HepG2 (cell line): ENCODE results near the gene SV2A. TPM values are rescaled to one million over a fixed set of nuclear protein-coding genes. Genes with fewer than 3 reads are reported as not detected.

Source experiments
- ATAC-seq: fragments of 200-7000 bp; cut with Tn5 transposase; 3 replicates; pipeline ENCODE4 v1.9.1; 2020; ENCODE audit warnings: mild to moderate bottlenecking, moderate library complexity
- BruUV-seq: library from RNA; stranded (reverse); fragments of 400-500 nt; replicated peaks from 2 replicates; lab custom pipeline; 2021; lab: Mats Ljungman, UMichigan
- CTCF ChIA-PET: fragments of 300-600 bp; formaldehyde crosslinking; extraction: SDS; loops from one replicate; lab custom pipeline; 2021; ENCODE audit warnings: low total read pairs, inconsistent platforms, low intra/inter-chr PET ratio; lab: Yijun Ruan, JAX
- POLR2A ChIA-PET: fragments of 350-600 bp; sonication (Branson Sonifier 250); formaldehyde crosslinking; loops from one replicate; lab custom pipeline; 2020; ENCODE audit warnings: antibody characterized with exemption, inconsistent platforms; lab: Yijun Ruan, JAX
- DNase-seq: peaks from one replicate; pipeline ENCODE4 v3.0.0-alpha.2; 2015; ENCODE audit warnings: low spot score
- FAIRE-seq: peaks from 3 replicates; lab custom pipeline; 2011; peaks lifted over from hg19 to GRCh38; lab: Jason Lieb, UNC
- H2AFZ ChIP-seq: one replicate; pipeline ENCODE4 v1.6.1; 2011; ENCODE audit warnings: low read length, inconsistent platforms
- H3K27ac ChIP-seq: fragments of 300-600 bp; 3 replicates; pipeline ENCODE4 v1.8.0; 2011; ENCODE audit warnings: mixed run types, mild to moderate bottlenecking, mixed read lengths, low read length, inconsistent platforms; ENCODE audit not compliant: insufficient read depth; ENCODE audit errors: extremely low read length
- H3K27me3 ChIP-seq, 2 experiments: fragments of 200-600 bp in 1 of 2; 2 replicates in 1 of 2; 3 replicates in 1 of 2; pipeline versions ENCODE4 v1.6.0 to v1.8.0; 2011; ENCODE audit warnings: low read length in 2 of 2, mild to moderate bottlenecking in 2 of 2, moderate library complexity in 2 of 2, inconsistent platforms in 1 of 2; ENCODE audit not compliant: insufficient read depth in 2 of 2, control insufficient read depth in 1 of 2
- H3K36me3 ChIP-seq, 2 experiments: fragments of 200-600 bp in 1 of 2; replicated peaks in 1 of 2; 2 replicates in 1 of 2; 3 replicates in 1 of 2; pipeline versions ENCODE4 v1.5.1 to v1.8.0; 2011; ENCODE audit warnings: low read length in 2 of 2, inconsistent platforms in 1 of 2; ENCODE audit not compliant: insufficient read depth in 2 of 2, control insufficient read depth in 1 of 2
- H3K4me1 ChIP-seq: 2 replicates; pipeline ENCODE4 v1.5.1; 2012; ENCODE audit warnings: low read length, inconsistent platforms; ENCODE audit not compliant: insufficient read depth
- H3K4me2 ChIP-seq: 2 replicates; pipeline ENCODE4 v1.6.0; 2011; ENCODE audit warnings: low read depth, low read length, inconsistent platforms
- H3K4me3 ChIP-seq, 3 experiments: fragments of 200-600 bp in 1 of 3; sonication (generic), shearing (Covaris generic) in 1 of 3; replicated peaks in 1 of 3; 2 replicates each; pipeline ENCODE4 v1.5.1; 2011 to 2016; ENCODE audit warnings: low read length in 3 of 3, inconsistent platforms in 2 of 3, low read depth in 2 of 3, mild to moderate bottlenecking in 2 of 3, control low read depth in 1 of 3, mixed read lengths in 1 of 3; ENCODE audit not compliant: insufficient read depth in 1 of 3
- H3K79me2 ChIP-seq: one replicate; pipeline ENCODE4 v1.6.1; 2011; ENCODE audit warnings: low read length, inconsistent platforms; ENCODE audit not compliant: insufficient read depth
- H3K9ac ChIP-seq: 2 replicates; pipeline ENCODE4 v1.6.0; 2011; ENCODE audit warnings: mild to moderate bottlenecking, low read depth, low read length, inconsistent platforms; ENCODE audit not compliant: insufficient read depth
- H3K9me3 ChIP-seq: 2 replicates; pipeline ENCODE4 v1.5.1; 2012; ENCODE audit warnings: mild to moderate bottlenecking, low read length
- H4K20me1 ChIP-seq: 2 replicates; pipeline ENCODE4 v1.6.0; 2011; ENCODE audit warnings: inconsistent platforms, mild to moderate bottlenecking, low read length, moderate library complexity; ENCODE audit not compliant: insufficient read depth
- ADNP ChIP-seq: sonication (generic); formaldehyde crosslinking; IDR thresholded peaks from 2 replicates; pipeline ENCODE4 v1.4.0; 2020; ENCODE audit warnings: missing genetic modification reagents
- CENPBD1 ChIP-seq: sonication (generic); formaldehyde crosslinking; IDR thresholded peaks from 2 replicates; pipeline ENCODE4 v1.8.0; 2022; ENCODE audit warnings: missing genetic modification reagents, low read depth, mild to moderate bottlenecking, borderline replicate concordance
- ELF1 ChIP-seq: sonication (generic); formaldehyde crosslinking; IDR thresholded peaks from 2 replicates; pipeline ENCODE4 v1.4.0; 2020; ENCODE audit warnings: missing genetic modification reagents
- ETV5 ChIP-seq: IDR thresholded peaks from 2 replicates; pipeline ENCODE4 v1.6.1; 2018; ENCODE audit warnings: missing biosample characterization, missing genetic modification reagents, inconsistent platforms, borderline replicate concordance
- IKZF4 ChIP-seq: sonication (generic); formaldehyde crosslinking; IDR thresholded peaks from 2 replicates; pipeline ENCODE4 v1.5.1; 2020; ENCODE audit warnings: borderline replicate concordance, mild to moderate bottlenecking, low read depth, missing genetic modification reagents; ENCODE audit errors: not compliant biosample characterization
- NFE2L2 ChIP-seq: fragments of 150-350 bp; IDR thresholded peaks from 2 replicates; pipeline ENCODE4 v1.6.1; 2014; ENCODE audit warnings: low read length
- STAT5B ChIP-seq: sonication (generic); formaldehyde crosslinking; IDR thresholded peaks from 2 replicates; pipeline ENCODE4 v1.4.0; 2020; ENCODE audit warnings: missing genetic modification reagents
- TARDBP ChIP-seq: sonication (generic); formaldehyde crosslinking; IDR thresholded peaks from 2 replicates; pipeline ENCODE4 v1.8.0; 2022; ENCODE audit warnings: mild to moderate bottlenecking, missing genetic modification reagents
- ZNF224 ChIP-seq: sonication (generic); formaldehyde crosslinking; IDR thresholded peaks from 2 replicates; pipeline ENCODE4 v1.5.0; 2020; ENCODE audit warnings: mild to moderate bottlenecking, missing genetic modification reagents
- ZNF24 ChIP-seq: fragments of 450-650 bp; IDR thresholded peaks from 2 replicates; pipeline ENCODE4 v1.6.1; 2017; ENCODE audit warnings: antibody characterized with exemption, mild to moderate bottlenecking
- ZNF598 ChIP-seq: sonication (generic); formaldehyde crosslinking; IDR thresholded peaks from 2 replicates; pipeline ENCODE4 v1.5.1; 2020; ENCODE audit warnings: mild to moderate bottlenecking, missing genetic modification reagents, borderline replicate concordance
- ZSCAN22 ChIP-seq: sonication (generic); formaldehyde crosslinking; IDR thresholded peaks from 2 replicates; pipeline ENCODE4 v1.4.0; 2020; ENCODE audit warnings: mild to moderate bottlenecking, missing genetic modification reagents
- WGBS: methylation state at CpG from one replicate; pipeline ENCODE4 v1.1.6; 2017; ENCODE audit warnings: low lambda C conversion rate; 5-methylcytosine and 5-hydroxymethylcytosine counted together
- in situ Hi-C: cut with HindIII; loops from 2 replicates; pipeline ENCODE4 v1.10.0; 2017; ENCODE audit warnings: low pct_unique_long_range_greater_than_20kb; ENCODE audit not compliant: extremely low pct_ligation_motif_present
- intact Hi-C: fragments of 100-400 bp; cut with micrococcal nuclease; formaldehyde crosslinking; loops from one replicate; pipeline ENCODE4 v1.10.0; 2022; ENCODE audit not compliant: unreplicated experiment
- polyA plus RNA-seq, 8 experiments: library from polyadenylated mRNA; depleted of rRNA in 3 of 8; stranded (reverse) in 7 of 8; unstranded in 1 of 8; fragments of >200 nt; fragmentation: Illumina TruSeq in 4 of 8; extraction: Trizol in 4 of 8; gene quantifications; 2 replicates each; pipeline versions ENCODE4 v1.2.1 to v1.2.3, GENCODE V29; 2011 to 2016; ENCODE audit warnings: low read depth in 4 of 8, missing spikeins in 1 of 8, mixed read lengths in 1 of 8; ENCODE audit not compliant: insufficient read depth in 1 of 8
- total RNA-seq, 5 experiments: library from RNA; depleted of rRNA; stranded (reverse); fragments of >200 nt; fragmentation: Illumina TruSeq; extraction: Trizol; gene quantifications; 2 replicates each; pipeline ENCODE4 v1.2.3, GENCODE V29; 2016; ENCODE audit warnings: low read depth in 1 of 5

SV2A gene
- total and polyA plus RNA-seq, 2 of the 13 experiments (the other 11 are each of a cell fraction or from before 2014, with no cell fraction given) = 0.84 to 1.9 TPM

- TF ChIP-seq IKZF4 (no peak), NFE2L2 (no peak), ELF1 (CRISPR knock-in tag) (no peak), ADNP (no peak), CENPBD1 (CRISPR knock-in tag) (no peak), ZNF598 (no peak), STAT5B (no peak), ZNF24 (no peak), ETV5 (no peak), TARDBP (CRISPR knock-in tag) (no peak), ZSCAN22 (CRISPR knock-in tag) (no peak), ZNF224 (CRISPR knock-in tag) (no peak)
- Histone ChIP-seq H4K20me1 (no peaks in the 10 kb centered on the region), H3K9ac (no peak overlapping the region), H3K79me2 (no peaks in the 10 kb centered on the region), H3K36me3 (peaks cover 13 to 43% of the 10 kb centered on the region in 2 experiments; a peak in 4 of 5 replicates), H3K4me2 (no peak overlapping the region), H3K9me3 (no peaks in the 10 kb centered on the region), H3K4me1 (peaks cover 6% of the 10 kb centered on the region; the same call in 1 of the 2 replicates), H2AFZ (no peak overlapping the region), H3K4me3 (no peak overlapping the region), H3K27ac (no peak overlapping the region), H3K27me3 (no peaks in the 10 kb centered on the region)
- in situ Hi-C loops = no loop called here
- CTCF ChIA-PET = no interaction called here
- no TSS peak for BruUV-seq
- WGBS = 97% methylated on average over 4 of the region's 4 CpGs
- POLR2A ChIA-PET = interaction anchor here (1.2 kb wide), 1 partner anchor 17 kb away, joined by 4 read pairs; no protein-coding TSS in a partner anchor
- intact Hi-C loops = no loop called here
- DNase-seq = no peak
- no peak for ATAC-seq
- FAIRE-seq = no peak
These were observed 27.6 kb upstream of the SV2A start for GRCh38 chr1:149945206-149945605.
